Liver (tissue), 9 donors: ENCODE results near the gene CACNA1C. TPM values are rescaled to one million over a fixed set of nuclear protein-coding genes. Genes with fewer than 3 reads are reported as not detected.

ENCODE experiments used
- DNase-seq: peaks from one replicate; pipeline ENCODE4 v3.0.0-alpha.2; 2017; ENCODE audit warnings: low spot score
- H3K27ac ChIP-seq, 2 donors: one replicate each; pipeline ENCODE4 v1.7.0; 2013; ENCODE audit warnings: inconsistent platforms in 2 of 2, low read length in 2 of 2, control low read depth in 1 of 2, low read depth in 1 of 2, mild to moderate bottlenecking in 1 of 2
- H3K27me3 ChIP-seq, 4 donors: one replicate each; pipeline versions ENCODE4 v1.6.1 to v1.7.0; 2013; ENCODE audit warnings: low read length in 3 of 4, inconsistent platforms in 1 of 4, mild to moderate bottlenecking in 1 of 4, moderate library complexity in 1 of 4; ENCODE audit not compliant: control insufficient read depth in 4 of 4, insufficient read depth in 4 of 4
- H3K36me3 ChIP-seq, 4 donors: one replicate each; pipeline versions ENCODE4 v1.6.1 to v1.7.0; 2013; ENCODE audit warnings: low read length in 3 of 4, mild to moderate bottlenecking in 3 of 4, low read depth in 1 of 4, moderate library complexity in 1 of 4; ENCODE audit not compliant: control insufficient read depth in 4 of 4, insufficient read depth in 3 of 4
- H3K4me1 ChIP-seq, 4 donors: one replicate each; pipeline versions ENCODE4 v1.6.1 to v1.7.0; 2013; ENCODE audit warnings: low read length in 3 of 4, mild to moderate bottlenecking in 3 of 4, moderate library complexity in 1 of 4; ENCODE audit not compliant: control insufficient read depth in 4 of 4, insufficient read depth in 4 of 4
- H3K4me3 ChIP-seq, 3 donors: one replicate each; pipeline versions ENCODE4 v1.6.1 to v1.7.0; 2013; ENCODE audit warnings: low read length in 3 of 3, control low read depth in 1 of 3, low read depth in 1 of 3, mild to moderate bottlenecking in 1 of 3
- H3K9ac ChIP-seq, 2 donors: one replicate each; pipeline ENCODE4 v1.7.0; 2013; ENCODE audit warnings: low read length in 2 of 2, mild to moderate bottlenecking in 2 of 2, moderate library complexity in 2 of 2, control low read depth in 1 of 2, low read depth in 1 of 2
- H3K9me3 ChIP-seq, 4 donors: one replicate each; pipeline versions ENCODE4 v1.6.1 to v1.7.0; 2013; ENCODE audit warnings: low read length in 3 of 4; ENCODE audit not compliant: control insufficient read depth in 4 of 4
- ATF3 ChIP-seq: IDR thresholded peaks from 2 replicates; pipeline ENCODE4 v1.6.1; 2016; ENCODE audit warnings: antibody characterized with exemption
- CTCF ChIP-seq: fragments of 150-350 bp; IDR thresholded peaks from 2 replicates; pipeline ENCODE4 v1.5.1; 2017; ENCODE audit warnings: improper control_type of control experiment, low read depth, low read length; ENCODE audit not compliant: missing input control
- EGR1 ChIP-seq, 2 donors: IDR thresholded peaks; 2 replicates each; pipeline ENCODE4 v1.6.1; 2016 to 2018; ENCODE audit warnings: antibody characterized with exemption in 2 of 2, low read depth in 2 of 2
- FOXA1 ChIP-seq: IDR thresholded peaks from 2 replicates; pipeline ENCODE4 v1.6.1; 2016; ENCODE audit warnings: antibody characterized with exemption
- FOXA2 ChIP-seq: IDR thresholded peaks from 2 replicates; pipeline ENCODE4 v1.6.1; 2016; ENCODE audit warnings: antibody characterized with exemption
- GABPA ChIP-seq, 2 donors: IDR thresholded peaks in 1 of 2; conservative IDR thresholded peaks in 1 of 2; 2 replicates each; pipeline ENCODE4 v1.6.1; 2016; ENCODE audit warnings: antibody characterized with exemption in 2 of 2, mild to moderate bottlenecking in 1 of 2, moderate library complexity in 1 of 2
- HNF4A ChIP-seq, 2 donors: conservative IDR thresholded peaks; 2 replicates each; pipeline ENCODE4 v1.6.1; 2016; ENCODE audit warnings: antibody characterized with exemption in 2 of 2, mild to moderate bottlenecking in 2 of 2
- HNF4G ChIP-seq: IDR thresholded peaks from 2 replicates; pipeline ENCODE4 v1.6.1; 2016; ENCODE audit warnings: antibody characterized with exemption
- JUND ChIP-seq, 2 donors: IDR thresholded peaks; 2 replicates each; pipeline ENCODE4 v1.6.1; 2016; ENCODE audit warnings: antibody characterized with exemption in 2 of 2
- NR2F2 ChIP-seq: IDR thresholded peaks from 2 replicates; pipeline ENCODE4 v1.6.1; 2016; ENCODE audit warnings: antibody characterized with exemption
- RAD21 ChIP-seq, 2 donors: IDR thresholded peaks; 2 replicates each; pipeline ENCODE4 v1.6.1; 2016; ENCODE audit warnings: antibody characterized with exemption in 2 of 2, mild to moderate bottlenecking in 2 of 2
- RXRA ChIP-seq, 2 donors: IDR thresholded peaks; 2 replicates each; pipeline ENCODE4 v1.6.1; 2017 to 2018; ENCODE audit warnings: antibody characterized with exemption in 2 of 2, mild to moderate bottlenecking in 1 of 2
- SP1 ChIP-seq: IDR thresholded peaks from 2 replicates; pipeline ENCODE4 v1.6.1; 2018; ENCODE audit warnings: antibody characterized with exemption, mild to moderate bottlenecking
- TAF1 ChIP-seq: conservative IDR thresholded peaks from 2 replicates; pipeline ENCODE4 v1.6.1; 2016; ENCODE audit warnings: antibody characterized with exemption, mild to moderate bottlenecking
- WGBS: extraction: QIAGEN DNeasy Blood & Tissue Kit; methylation state at CpG from one replicate; pipeline ENCODE4 v1.1.7; 2013; 5-methylcytosine and 5-hydroxymethylcytosine counted together
- polyA plus RNA-seq, 2 donors: library from polyadenylated mRNA; stranded (reverse) in 1 of 2; unstranded in 1 of 2; fragments of 200-250 nt in 1 of 2; fragments of >200 nt in 1 of 2; fragmentation: Nextera tagmentation in 1 of 2; extraction: Ambion mirVana in 1 of 2; gene quantifications; one replicate each; pipeline versions ENCODE4 v1.2.1 to v1.2.3, GENCODE V29; 2013 to 2015
- total RNA-seq, 2 donors: library from RNA; depleted of rRNA; stranded (reverse); fragments of >200 nt; gene quantifications; one replicate each; pipeline ENCODE4 v1.2.3, GENCODE V29; 2014
- TF ChIP-seq, protein P1 (sequence below): IDR thresholded peaks from 2 replicates; pipeline ENCODE4 v1.6.1; 2016; ENCODE audit warnings: antibody characterized with exemption
- TF ChIP-seq, protein P2 (sequence below): IDR thresholded peaks from 2 replicates; pipeline ENCODE4 v1.6.1; 2016; ENCODE audit warnings: antibody characterized with exemption, mild to moderate bottlenecking
- donor health status: healthy.
- donor health status: healthy.
- donor health status: healthy.
- donor health status: healthy.
- donor health status: healthy.

CACNA1C gene
- total and polyA plus RNA-seq, 4 donors: 0.23 to 1.9 (median 0.41) TPM

GRCh38 chr12:2051700-2052621 lies 826 bp upstream of the CACNA1C start:
- no peak for DNase-seq
- H3K27me3 ChIP-seq: peaks cover 5 to 28% (median 9%) of the 10 kb centered on the region in 4 donors

GRCh38 chr12:2053691-2054090 lies 904 bp downstream of the CACNA1C start:
- Histone ChIP-seq H3K9ac (no peak overlapping the region), H3K27me3 (peaks cover 5 to 28% (median 9%) of the 10 kb centered on the region in 4 donors), H3K9me3 (no peaks in the 10 kb centered on the region), H3K4me3 (peak overlapping the region in 1 of 3 donors; percentile 56), H3K36me3 (no peaks in the 10 kb centered on the region), H3K4me1 (peaks cover 6 to 12% (median 10%) of the 10 kb centered on the region in 4 donors), H3K27ac (no peak overlapping the region)
- DNase-seq: no peak
- no peak for TF ChIP-seq CTCF
- TF ChIP-seq EGR1 (IDR thresholded peaks at IDR 0.05; ENCODE audit: low read depth in 2 of 2): no peak
- TF ChIP-seq HNF4A (conservative IDR thresholded peaks at IDR 0.05): no peak
- TF ChIP-seq TAF1: no peak
- no peak for TF ChIP-seq RAD21 (IDR thresholded peaks at IDR 0.05)
- TF ChIP-seq JUND (IDR thresholded peaks at IDR 0.05): no peak
- no peak for TF ChIP-seq HNF4G
- TF ChIP-seq FOXA1: no peak
- no peak for TF ChIP-seq FOXA2
- TF ChIP-seq, protein P1, sequence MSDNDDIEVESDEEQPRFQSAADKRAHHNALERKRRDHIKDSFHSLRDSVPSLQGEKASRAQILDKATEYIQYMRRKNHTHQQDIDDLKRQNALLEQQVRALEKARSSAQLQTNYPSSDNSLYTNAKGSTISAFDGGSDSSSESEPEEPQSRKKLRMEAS: no peak
- no peak for TF ChIP-seq RXRA (IDR thresholded peaks at IDR 0.05)
- TF ChIP-seq ATF3: no peak
- TF ChIP-seq SP1: no peak
- TF ChIP-seq, protein P2, sequence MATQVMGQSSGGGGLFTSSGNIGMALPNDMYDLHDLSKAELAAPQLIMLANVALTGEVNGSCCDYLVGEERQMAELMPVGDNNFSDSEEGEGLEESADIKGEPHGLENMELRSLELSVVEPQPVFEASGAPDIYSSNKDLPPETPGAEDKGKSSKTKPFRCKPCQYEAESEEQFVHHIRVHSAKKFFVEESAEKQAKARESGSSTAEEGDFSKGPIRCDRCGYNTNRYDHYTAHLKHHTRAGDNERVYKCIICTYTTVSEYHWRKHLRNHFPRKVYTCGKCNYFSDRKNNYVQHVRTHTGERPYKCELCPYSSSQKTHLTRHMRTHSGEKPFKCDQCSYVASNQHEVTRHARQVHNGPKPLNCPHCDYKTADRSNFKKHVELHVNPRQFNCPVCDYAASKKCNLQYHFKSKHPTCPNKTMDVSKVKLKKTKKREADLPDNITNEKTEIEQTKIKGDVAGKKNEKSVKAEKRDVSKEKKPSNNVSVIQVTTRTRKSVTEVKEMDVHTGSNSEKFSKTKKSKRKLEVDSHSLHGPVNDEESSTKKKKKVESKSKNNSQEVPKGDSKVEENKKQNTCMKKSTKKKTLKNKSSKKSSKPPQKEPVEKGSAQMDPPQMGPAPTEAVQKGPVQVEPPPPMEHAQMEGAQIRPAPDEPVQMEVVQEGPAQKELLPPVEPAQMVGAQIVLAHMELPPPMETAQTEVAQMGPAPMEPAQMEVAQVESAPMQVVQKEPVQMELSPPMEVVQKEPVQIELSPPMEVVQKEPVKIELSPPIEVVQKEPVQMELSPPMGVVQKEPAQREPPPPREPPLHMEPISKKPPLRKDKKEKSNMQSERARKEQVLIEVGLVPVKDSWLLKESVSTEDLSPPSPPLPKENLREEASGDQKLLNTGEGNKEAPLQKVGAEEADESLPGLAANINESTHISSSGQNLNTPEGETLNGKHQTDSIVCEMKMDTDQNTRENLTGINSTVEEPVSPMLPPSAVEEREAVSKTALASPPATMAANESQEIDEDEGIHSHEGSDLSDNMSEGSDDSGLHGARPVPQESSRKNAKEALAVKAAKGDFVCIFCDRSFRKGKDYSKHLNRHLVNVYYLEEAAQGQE: no peak
- no peak for TF ChIP-seq NR2F2
- no peak for TF ChIP-seq GABPA (IDR thresholded peaks at IDR 0.05 in 1 of 2, conservative IDR thresholded peaks at IDR 0.05 in 1 of 2)
- 1% methylated on average over 60 of the region's 60 CpGs for WGBS

More at GRCh38 chr12:2051700-2052621, 826 bp upstream of the CACNA1C start:
- H3K4me1 ChIP-seq: peaks cover 6 to 12% (median 10%) of the 10 kb centered on the region in 4 donors
- H3K4me3 ChIP-seq: peak overlapping the region in 1 of 3 donors; percentile 56
- 10% methylated on average over 52 of the region's 52 CpGs for WGBS
- H3K9ac ChIP-seq: no peak overlapping the region
- no peak overlapping the region for H3K27ac ChIP-seq
- no peaks in the 10 kb centered on the region for H3K9me3 ChIP-seq
- TF ChIP-seq HNF4A (conservative IDR thresholded peaks at IDR 0.05): no peak
- H3K36me3 ChIP-seq: no peaks in the 10 kb centered on the region
